GM21528 (cell line): ENCODE measurements around the gene SNRPB2.

Experiments used
- ATAC-seq: cut with Tn5 transposase; IDR thresholded peaks from one replicate; pipeline ENCODE4 v1.9.1; 2021; ENCODE audit warnings: mild to moderate bottlenecking, moderate library complexity; ENCODE audit not compliant: unreplicated experiment, low FRiP score

The SNRPB2 gene

DNA sequence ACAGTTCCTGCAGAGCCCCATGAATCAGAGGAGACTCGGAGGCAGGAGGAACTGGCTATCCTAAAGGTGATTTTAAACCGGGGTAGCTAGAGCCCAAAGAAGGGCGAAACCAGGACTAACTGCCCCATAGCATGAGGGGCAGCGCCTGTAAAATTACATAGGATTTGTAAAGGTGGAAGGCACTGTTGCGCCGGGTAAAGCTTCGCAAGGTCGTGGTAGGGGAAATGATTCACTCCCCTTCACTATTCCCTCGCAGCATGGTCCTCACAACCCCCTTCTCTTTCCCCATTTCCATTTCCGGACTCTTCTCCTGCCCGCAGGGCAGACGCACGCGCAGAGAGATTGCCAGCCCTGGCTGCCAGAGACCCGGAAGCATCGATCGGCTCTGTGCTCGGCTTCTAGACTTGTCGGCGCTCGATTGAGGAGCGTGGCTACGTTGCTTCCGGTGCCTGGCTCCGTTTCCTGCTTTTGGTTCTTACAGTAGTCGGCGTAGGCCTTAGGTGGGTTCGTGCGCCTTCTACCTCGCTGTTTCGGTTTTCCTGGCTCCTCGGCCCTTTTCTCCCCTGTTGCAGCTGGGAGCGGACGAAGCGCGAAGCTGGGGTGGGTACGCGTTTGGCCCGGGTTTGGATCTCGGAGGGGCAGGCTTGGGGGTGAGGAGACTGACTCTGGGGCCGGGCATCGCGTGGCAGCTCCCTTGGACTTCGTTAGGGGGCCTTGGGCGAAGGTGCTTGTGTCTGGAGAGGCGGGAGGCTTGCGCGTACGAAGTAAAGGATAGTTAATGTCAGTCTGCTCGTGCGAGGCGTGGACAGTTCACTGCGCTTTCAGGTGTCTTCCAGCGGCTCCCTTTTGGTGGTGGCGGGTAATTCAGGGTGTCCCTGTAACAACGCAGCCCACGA is at the start of gene SNRPB2:
Gene SNRPB2, plus strand, starts transcription at position 462 of the 896 bp plus-strand sequence. CDS start 1,677 bp downstream, outside the sequence.
- ATAC-seq, result peak; percentile 99

DNA sequence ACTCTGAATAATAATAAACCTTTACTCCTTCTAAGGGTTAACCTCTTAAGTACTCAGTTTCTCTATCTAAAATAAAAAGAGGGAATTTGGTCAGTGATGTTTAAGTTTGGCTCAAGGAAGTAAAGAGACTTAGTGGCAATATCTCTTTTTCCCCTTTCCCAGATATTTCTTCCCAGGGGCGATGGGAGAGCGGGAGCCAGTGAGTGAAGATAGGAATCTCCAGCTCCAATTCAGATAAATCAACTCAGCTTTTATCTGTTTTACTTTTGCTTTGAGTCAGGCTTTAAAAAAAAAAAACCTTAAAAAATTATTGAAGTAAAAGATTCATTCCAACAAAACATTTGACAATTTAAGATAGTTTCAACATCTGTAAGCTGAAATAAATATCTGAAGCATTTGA is 45.4 kb upstream of the SNRPB2 start:
- no peak for ATAC-seq

DNA sequence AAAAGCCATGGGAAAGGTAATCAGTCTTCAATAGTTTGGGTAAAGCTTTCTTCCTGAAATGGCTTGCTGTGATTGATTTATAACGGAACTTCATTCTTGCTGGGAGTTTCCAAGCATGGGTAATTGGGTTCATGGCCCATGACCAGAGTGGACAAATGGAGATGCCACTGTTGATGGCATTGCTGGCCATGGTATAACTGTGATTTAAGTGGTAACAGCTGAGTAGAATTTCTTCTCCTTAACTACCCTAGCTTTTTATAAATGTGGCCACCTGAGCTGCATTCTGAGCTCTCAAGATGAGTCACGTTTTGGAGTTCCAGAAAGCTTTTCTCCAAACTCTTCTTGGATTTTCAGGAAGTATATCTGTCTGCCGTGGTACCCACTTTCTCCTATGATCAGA is 39.9 kb upstream of the SNRPB2 start:
- ATAC-seq, result no peak

DNA sequence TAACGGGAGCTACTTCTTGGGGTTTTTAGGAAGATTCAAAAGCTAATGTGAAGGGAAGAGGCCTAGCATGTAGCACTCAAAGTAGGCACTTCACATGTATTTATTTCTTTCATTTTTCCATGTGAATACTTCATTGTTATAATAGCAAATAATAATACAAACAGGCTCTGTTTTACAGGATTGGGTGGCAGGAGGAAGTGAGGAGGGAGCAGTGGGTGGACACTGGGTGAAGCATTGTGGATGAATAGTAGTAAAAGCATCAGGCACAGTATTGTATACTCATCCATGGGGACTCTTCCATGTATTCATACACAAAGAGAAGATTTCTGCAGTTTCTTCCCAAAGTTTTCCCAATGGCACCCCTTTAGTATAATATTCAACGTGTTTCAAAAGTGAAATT is 38.4 kb upstream of the SNRPB2 start:
- ATAC-seq, result no peak

DNA sequence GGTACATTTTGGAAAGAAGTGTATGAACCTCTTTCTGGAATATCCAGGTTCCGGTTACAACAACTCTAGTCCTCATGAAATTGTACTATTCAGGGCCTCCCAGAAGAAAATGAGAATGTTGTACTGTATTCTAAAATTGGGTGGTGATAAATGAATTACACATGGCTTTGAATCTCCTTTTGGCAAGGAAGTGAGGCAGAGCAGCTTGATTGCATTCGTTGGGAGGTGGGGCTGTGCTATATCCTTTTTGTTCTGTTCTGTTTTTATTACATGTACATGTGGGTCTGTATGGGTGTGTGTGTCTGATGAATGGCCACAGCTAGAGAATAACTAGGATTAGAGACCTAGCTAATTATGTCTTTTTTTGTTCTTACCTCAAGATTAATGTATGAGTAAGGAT is 37.8 kb upstream of the SNRPB2 start:
- ATAC-seq, result no peak

DNA sequence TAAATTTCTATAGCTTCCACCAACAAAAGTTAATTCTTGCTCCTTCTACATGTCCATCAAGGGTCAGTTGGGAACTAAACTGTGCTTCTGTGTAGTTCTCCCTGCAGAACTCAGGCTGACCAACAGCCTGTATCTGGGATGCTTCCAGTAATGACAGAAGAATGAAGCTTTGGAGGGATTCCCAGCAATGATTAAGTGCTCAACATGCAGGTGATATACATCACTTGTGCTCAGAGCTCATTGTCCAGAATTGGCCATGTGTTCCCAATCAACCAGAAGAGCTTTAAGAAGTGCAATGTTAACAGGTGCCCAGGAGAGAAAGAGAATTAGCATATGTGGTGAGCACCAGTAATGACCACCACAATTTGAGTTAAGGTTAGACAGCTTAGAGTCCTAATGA is 37.4 kb upstream of the SNRPB2 start:
- no peak for ATAC-seq

DNA sequence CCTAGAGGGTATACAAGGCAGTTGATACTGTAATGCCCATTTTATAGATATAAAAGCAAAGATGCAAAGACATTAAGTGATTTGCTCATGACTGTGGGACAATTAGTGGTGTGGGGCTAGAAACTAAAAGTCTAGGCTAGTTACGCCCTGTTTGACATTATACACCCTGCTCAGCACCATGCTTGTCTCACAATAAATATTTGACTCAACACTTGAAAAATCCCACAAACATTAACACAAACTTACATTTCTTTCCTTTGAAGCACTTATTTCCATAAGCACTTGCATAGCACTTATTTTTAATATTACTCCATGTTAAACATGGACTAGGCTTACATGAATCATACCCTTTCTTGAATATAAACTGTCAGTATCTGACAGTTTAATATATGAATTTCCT is 36.5 kb upstream of the SNRPB2 start:
- ATAC-seq, result no peak

DNA sequence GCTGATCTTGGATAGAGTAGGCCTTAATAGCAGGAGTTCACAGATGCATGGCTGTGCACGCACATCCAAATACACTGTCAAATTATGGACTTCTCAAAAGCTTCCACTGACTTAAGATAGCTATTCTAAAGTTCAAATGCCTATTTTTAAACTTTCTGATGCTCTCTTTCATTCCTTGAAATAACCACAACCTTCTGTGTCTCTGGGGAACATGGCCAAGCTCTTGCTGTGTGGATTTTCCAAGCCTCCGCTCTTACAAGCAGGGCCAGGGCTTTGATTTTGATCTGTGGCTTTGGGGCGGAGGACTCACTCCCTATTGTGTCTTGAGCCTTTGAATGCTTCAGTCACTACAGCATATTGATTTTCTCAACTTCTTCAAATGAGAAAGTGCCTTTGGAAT is 35.7 kb upstream of the SNRPB2 start:
- no peak for ATAC-seq

DNA sequence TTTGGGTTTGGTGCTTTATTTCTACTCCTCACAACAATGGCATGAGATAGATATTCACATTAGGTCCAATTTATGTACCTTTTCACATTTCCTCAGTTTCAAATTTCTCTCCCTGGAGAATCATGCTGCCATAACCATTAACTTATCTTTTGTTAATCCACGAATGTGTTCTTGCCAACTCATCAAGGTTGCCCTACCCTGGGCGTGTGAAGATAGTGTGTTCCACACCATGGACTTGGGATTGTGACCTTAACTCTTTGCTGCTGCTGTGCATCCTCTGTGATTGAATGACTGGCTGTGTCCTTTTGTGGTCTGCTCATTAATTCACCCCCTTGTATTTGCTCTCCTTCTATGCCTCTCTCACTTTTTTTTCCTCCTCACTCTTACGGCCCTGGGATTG is 34.2 kb upstream of the SNRPB2 start:
- ATAC-seq, result no peak

DNA sequence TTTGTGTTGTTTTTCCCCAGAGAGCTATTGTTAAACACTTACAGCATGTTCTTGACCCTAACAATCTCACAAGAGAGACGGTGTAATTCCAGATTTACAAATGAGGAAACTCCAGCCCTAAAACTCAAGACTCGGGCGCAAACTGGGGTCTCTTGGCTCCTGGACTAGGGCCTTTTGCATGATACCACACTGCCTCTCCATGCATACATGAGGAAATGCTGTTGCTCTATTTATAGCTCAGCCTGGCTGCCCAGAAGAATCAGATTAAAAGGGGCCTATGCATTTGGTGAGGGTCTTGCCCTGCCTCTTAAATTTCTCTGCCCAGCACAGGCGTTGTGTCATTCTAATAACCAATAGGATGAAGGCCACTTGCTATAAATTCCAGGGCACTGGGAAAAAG is 30.5 kb upstream of the SNRPB2 start:
- ATAC-seq, result no peak

DNA sequence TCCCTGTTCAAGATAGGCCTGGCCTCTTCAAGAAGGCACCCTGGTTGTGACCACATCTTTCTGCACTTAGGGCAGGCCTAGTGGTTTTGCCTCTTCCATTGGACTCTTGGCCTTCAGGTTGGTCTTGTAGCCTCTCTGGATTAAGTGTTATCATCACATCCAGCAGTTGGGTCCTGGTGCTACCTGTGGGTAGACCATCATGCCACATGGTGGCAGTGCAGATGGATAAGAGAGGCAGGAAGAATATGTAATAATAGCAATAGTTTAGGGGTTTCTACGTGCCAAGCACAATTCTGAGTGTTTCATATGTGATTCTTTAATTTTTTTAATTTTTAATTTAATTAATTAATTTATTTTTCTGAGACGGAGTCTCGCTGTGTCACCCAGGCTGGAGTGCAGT is 28.5 kb upstream of the SNRPB2 start:
- ATAC-seq, result no peak

DNA sequence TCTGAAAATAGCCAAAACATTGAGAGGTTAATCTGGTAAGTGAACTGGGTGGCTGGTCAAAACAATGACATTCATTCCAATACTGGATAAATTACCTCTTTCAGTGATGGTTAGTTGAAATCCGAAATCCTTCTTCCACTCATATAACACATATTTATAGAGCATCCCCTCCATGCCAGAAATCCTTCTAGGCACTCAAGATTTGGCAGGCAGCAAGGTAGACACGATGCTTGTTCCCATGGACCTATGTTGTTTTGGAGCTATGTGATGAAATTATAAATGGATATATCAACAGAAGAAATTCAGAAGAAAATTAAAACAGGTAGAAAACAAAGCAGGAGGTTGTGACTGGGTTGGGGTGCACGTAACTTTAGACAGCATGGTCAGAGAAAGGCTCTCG is 26.3 kb upstream of the SNRPB2 start:
- ATAC-seq, result no peak

DNA sequence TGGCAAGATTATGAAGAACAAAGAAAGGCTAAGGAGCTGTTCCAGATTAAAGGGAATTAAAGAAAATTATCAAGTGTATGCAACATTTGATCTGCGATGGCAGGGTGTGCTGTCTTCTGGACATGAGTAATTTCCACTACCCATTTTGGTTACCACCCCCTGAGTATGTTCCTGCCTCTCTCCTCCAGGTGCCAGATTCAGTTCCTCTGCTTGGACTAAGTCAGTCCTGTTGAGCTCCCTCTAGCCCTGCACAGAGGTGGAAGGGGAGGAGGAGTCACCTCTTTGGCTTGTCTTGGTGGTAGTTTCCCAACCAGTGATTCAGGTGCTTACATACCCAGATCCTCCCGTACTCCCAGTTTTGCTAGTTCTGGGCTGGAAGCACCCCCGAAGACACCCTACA is 22.2 kb upstream of the SNRPB2 start:
- ATAC-seq, result no peak

DNA sequence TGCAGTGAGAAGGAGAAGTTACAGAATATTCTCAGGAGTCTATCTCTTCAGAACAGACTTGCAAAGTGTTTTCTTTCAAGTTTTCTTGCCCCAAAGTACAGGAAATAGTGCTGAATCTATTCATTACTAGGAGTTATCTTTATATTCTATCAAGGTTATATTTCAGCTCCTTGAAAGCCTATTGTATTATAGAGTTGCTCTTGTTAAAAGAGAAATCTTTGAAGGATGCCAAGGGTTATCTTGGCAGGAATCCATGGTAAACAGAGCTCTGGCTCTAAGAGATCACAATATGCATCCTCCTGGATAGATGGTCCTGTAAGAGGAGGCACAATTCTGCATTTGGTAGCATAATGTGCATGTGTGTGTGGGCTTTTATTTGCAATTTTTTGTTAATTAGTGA is 21.2 kb upstream of the SNRPB2 start:
- ATAC-seq, result no peak

DNA sequence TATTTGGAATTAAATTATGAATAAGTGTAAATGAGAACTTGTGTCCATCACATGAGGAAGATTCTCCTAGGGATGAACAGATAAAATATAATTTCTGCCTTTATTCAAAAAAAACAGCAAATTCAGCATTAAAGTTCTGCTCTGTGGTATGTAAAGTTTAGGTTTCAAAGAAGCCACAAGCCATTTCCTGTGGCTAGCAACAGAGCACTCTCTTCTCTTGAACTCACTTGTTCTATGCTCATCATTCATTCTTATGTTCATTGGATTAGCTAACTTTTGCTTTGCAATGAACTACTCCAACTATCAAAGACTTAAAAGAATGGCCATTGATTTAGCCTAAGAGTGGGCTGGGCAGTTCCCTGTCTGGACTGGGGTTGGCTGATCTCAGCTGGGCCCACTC is 20.8 kb upstream of the SNRPB2 start:
- peak; percentile 85 for ATAC-seq

DNA sequence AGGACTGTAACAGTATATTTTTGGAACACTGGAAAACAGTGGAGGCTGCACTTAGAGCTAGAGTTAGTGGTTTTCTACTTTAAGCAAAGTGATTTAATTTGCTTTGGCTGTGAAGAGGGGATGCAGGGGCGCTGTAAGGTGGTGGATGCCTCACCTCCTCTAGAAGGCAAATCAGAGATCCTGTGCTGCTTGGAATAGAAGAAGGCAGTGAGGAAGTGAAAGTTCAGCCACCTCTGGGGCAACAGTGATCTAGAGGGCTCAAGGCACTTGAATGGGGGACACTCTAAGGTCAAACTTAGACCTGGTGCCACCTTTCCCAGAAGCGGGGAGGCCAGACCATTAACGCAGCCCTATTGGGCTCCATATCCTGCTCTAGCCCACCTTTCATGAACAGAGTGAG is 19.0 kb upstream of the SNRPB2 start:
- ATAC-seq, result no peak

DNA sequence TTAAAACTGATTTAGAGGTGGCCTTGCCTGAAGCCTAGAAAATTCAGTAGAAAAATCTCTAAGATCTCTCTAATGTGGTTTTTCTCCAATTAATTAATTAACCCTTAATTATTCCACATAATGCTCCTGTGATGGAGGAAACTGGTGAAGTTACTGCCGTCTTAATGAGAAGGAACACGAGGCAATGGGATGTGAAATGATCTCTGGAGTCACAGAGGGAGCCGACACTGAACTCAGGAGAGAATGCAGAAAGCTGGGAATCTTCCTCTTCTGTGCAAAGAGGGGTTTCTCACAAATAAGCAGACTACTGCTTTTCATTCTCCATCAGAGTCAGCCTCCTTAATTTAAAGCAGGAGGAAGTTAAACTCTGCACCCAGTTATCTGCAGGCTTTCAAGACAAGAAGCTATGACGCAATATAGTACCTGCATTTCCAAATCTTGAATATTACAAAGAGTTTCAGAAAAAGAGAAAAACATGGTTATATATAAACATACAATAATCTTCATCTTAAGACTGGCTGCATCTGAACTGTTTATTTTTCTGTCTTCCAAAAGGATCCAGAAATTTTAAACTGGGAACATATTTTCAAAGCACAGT is 18.1 kb upstream of the SNRPB2 start:
- ATAC-seq, result no peak

DNA sequence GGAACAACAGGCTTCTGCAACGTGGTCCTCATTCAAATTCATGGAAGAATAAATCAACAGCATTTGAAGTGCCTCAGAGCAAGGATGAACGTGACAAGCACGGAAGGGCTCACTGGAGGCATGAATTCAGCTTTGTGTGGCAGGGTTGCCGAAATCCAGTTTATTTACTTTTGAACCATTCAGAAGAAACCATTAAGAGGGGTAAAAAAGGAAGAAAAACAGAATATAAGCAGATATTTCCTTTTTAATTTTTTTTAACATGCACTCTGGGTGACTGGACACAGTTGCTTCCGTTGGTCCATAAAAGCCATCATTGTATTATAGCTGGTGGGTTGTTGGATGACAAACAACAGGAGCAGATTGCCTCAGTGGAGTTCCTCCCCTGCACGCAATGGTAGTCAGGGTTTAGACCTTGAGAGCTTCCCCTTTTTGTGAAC is 17.3 kb upstream of the SNRPB2 start:
- ATAC-seq, result no peak

DNA sequence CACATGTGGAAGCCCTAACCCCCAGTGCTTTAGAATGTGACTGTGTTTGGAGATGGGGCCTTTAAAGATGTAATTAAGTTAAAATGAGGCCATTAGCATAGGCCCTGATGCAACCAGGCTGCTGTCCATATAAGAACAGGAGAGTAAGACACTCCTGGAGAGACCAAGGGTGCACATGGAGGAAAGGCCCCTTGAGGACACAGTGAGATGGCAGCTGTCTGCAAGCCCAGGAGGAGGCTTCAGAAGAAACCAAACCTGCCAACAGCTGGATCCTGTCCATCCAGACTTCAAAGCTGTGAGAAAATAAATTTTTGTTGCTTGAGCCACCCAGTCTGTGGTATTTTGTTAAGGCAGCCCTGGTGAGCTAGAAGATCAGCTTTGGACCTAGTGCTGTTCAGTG is 16.8 kb upstream of the SNRPB2 start:
- no peak for ATAC-seq

DNA sequence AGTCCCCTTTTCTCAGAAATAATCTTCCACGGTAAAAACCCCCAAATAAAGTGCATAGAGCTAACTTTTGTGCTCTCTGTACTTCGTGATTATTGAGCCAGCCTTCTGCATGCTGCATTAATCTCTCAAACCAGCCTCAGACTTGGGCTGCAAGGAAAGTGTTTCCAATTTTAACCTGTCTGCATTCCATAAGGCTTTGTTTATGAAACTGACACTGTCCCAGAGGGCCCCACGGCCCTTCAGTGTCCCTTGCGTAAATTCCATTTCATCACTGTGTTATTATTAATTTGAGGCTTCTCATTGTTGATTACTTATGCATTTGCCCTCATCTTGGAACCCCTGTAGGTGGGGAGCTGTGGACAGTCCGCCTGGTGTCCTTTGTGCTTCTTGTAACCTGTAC is 15.6 kb upstream of the SNRPB2 start:
- ATAC-seq, result no peak

DNA sequence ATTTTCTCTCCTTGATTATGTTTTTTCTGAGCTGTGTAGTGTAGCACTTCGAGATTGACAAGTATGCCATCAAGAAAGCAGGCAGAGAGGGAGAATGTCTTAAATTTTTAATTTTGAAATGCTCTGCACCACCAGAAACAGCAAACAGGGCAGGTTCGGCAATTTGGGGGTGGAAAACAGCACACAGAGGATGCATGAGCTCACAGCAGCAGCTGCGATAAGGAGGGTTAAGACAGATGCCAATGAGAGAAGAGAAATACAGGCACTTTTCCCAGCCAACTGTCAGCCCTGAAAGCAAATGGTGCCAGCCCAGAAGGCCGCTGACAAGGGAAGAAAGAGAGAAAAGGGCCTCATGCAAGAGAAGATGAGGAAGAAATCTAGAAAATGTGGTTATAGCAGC is 15.1 kb upstream of the SNRPB2 start:
- ATAC-seq, result no peak

DNA sequence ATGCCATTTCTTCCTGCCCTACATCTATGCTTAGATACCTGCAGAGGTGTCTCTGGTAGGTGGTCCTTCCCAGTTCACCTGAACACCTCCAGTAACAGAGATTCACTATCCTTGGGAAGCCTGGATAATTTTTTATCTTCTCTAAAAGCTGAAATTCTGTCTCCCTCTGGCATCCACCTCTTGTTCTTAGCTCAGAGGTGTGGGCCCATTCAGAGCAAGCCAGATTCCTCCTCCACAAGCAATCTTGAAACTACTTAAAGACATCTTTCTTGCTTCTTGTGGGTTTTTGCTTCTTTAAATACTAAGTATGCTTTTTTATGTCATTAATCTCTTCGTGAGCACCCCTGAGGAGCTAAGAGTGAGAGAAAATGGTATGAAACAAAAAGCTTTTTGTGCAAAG is 10.4 kb upstream of the SNRPB2 start:
- no peak for ATAC-seq
